HEK293 (cell line): ENCODE measurements around the gene COMMD3.

Experiments
- CTCF ChIA-PET: fragments of 350-600 bp; formaldehyde crosslinking; extraction: SDS; loops from one replicate; lab custom pipeline; 2021; ENCODE audit warnings: antibody characterized with exemption; lab: Yijun Ruan, JAX
- POLR2A ChIA-PET: fragments of 300-600 bp; formaldehyde crosslinking; extraction: SDS; loops from one replicate; lab custom pipeline; 2020; ENCODE audit warnings: antibody characterized with exemption, inconsistent platforms; lab: Yijun Ruan, JAX
- H3K27ac ChIP-seq: fragments of 200-500 bp; sonication (Bioruptor generic); 2 replicates; pipeline ENCODE4 v1.5.1; 2014; ENCODE audit warnings: low read depth, low read length, control low read depth, inconsistent platforms; ENCODE audit errors: extremely low read depth
- H3K36me3 ChIP-seq, 2 experiments: fragments of 200-500 bp in 1 of 2; sonication (Bioruptor generic) in 1 of 2; 1 replicate in 1 of 2; 2 replicates in 1 of 2; pipeline ENCODE4 v1.5.1; 2014 to 2017; ENCODE audit warnings: inconsistent platforms in 2 of 2, low read length in 2 of 2; ENCODE audit not compliant: control insufficient read depth in 2 of 2, insufficient read depth in 1 of 2
- H3K4me1 ChIP-seq: fragments of 200-500 bp; sonication (Bioruptor generic); 2 replicates; pipeline ENCODE4 v1.5.1; 2014; ENCODE audit warnings: mild to moderate bottlenecking, low read length, inconsistent platforms; ENCODE audit not compliant: control insufficient read depth, insufficient read depth
- H3K4me3 ChIP-seq: 2 replicates; pipeline ENCODE4 v1.5.1; 2011; ENCODE audit warnings: low read depth, mild to moderate bottlenecking, control low read depth, low read length, moderate library complexity
- H3K9me3 ChIP-seq: fragments of 200-500 bp; sonication (Bioruptor generic); 2 replicates; pipeline ENCODE4 v1.5.1; 2014; ENCODE audit warnings: low read depth, low read length, inconsistent platforms; ENCODE audit not compliant: control insufficient read depth, insufficient read depth
- CTCF ChIP-seq: fragments of 450-650 bp; formaldehyde crosslinking; IDR thresholded peaks from 2 replicates; pipeline ENCODE4 v1.5.1; 2016; ENCODE audit warnings: missing biosample characterization, missing genetic modification characterization
- GLIS1 ChIP-seq: fragments of 450-650 bp; formaldehyde crosslinking; IDR thresholded peaks from 2 replicates; pipeline ENCODE4 v1.5.1; 2016; ENCODE audit warnings: missing biosample characterization, missing genetic modification characterization
- KLF10 ChIP-seq: fragments of 450-650 bp; IDR thresholded peaks from 2 replicates; pipeline ENCODE4 v1.5.1; 2018; ENCODE audit warnings: missing biosample characterization, mild to moderate bottlenecking, missing genetic modification characterization
- MEIS1 ChIP-seq: sonication (generic); formaldehyde crosslinking; IDR thresholded peaks from 2 replicates; pipeline ENCODE4 v1.8.1; 2022; ENCODE audit warnings: missing genetic modification reagents, mild to moderate bottlenecking, borderline replicate concordance
- PRDM1 ChIP-seq: fragments of 450-650 bp; formaldehyde crosslinking; IDR thresholded peaks from 2 replicates; pipeline ENCODE4; 2016; ENCODE audit warnings: missing biosample characterization, missing genetic modification characterization
- SP7 ChIP-seq: fragments of 450-650 bp; formaldehyde crosslinking; IDR thresholded peaks from 2 replicates; pipeline ENCODE4 v1.5.1; 2016; ENCODE audit warnings: missing biosample characterization, missing genetic modification characterization
- TSHZ1 ChIP-seq: fragments of 450-650 bp; formaldehyde crosslinking; IDR thresholded peaks from 2 replicates; pipeline ENCODE4 v1.5.1; 2016; ENCODE audit warnings: missing biosample characterization, missing genetic modification characterization, borderline replicate concordance
- ZBTB10 ChIP-seq: fragments of 450-650 bp; formaldehyde crosslinking; IDR thresholded peaks from 2 replicates; pipeline ENCODE4 v1.5.1; 2016; ENCODE audit warnings: missing biosample characterization, missing genetic modification characterization
- ZBTB11 ChIP-seq: fragments of 450-650 bp; formaldehyde crosslinking; conservative IDR thresholded peaks from 2 replicates; pipeline ENCODE4 v1.5.1; 2016; ENCODE audit warnings: low read depth, missing biosample characterization, missing genetic modification characterization
- ZNF121 ChIP-seq: fragments of 450-650 bp; formaldehyde crosslinking; IDR thresholded peaks from 2 replicates; pipeline ENCODE4 v1.5.1; 2016; ENCODE audit warnings: missing biosample characterization, missing genetic modification characterization
- ZNF138 ChIP-seq: fragments of 450-650 bp; formaldehyde crosslinking; IDR thresholded peaks from 2 replicates; pipeline ENCODE4 v1.5.1; 2016; ENCODE audit warnings: missing biosample characterization, missing genetic modification characterization, borderline replicate concordance
- ZNF335 ChIP-seq: fragments of 450-650 bp; formaldehyde crosslinking; conservative IDR thresholded peaks from 2 replicates; pipeline ENCODE4 v1.5.1; 2016; ENCODE audit warnings: missing biosample characterization, missing genetic modification characterization
- ZNF366 ChIP-seq: fragments of 450-650 bp; formaldehyde crosslinking; conservative IDR thresholded peaks from 2 replicates; pipeline ENCODE4 v1.5.1; 2016; ENCODE audit warnings: missing biosample characterization, missing genetic modification characterization
- ZNF404 ChIP-seq: fragments of 450-650 bp; formaldehyde crosslinking; IDR thresholded peaks from 2 replicates; pipeline ENCODE4 v1.5.1; 2017; ENCODE audit warnings: missing biosample characterization, missing genetic modification characterization
- ZNF501 ChIP-seq: fragments of 450-650 bp; formaldehyde crosslinking; IDR thresholded peaks from 2 replicates; pipeline ENCODE4 v1.5.1; 2016; ENCODE audit warnings: missing biosample characterization, missing genetic modification characterization
- ZNF514 ChIP-seq: fragments of 450-650 bp; formaldehyde crosslinking; IDR thresholded peaks from 2 replicates; pipeline ENCODE4 v1.5.1; 2016; ENCODE audit warnings: missing biosample characterization, missing genetic modification characterization
- ZNF785 ChIP-seq: fragments of 450-650 bp; formaldehyde crosslinking; IDR thresholded peaks from 2 replicates; pipeline ENCODE4 v1.5.1; 2016; ENCODE audit warnings: missing biosample characterization, missing genetic modification characterization
- ZSCAN30 ChIP-seq: fragments of 450-650 bp; IDR thresholded peaks from 2 replicates; pipeline ENCODE4 v1.5.1; 2018; ENCODE audit warnings: missing biosample characterization, mild to moderate bottlenecking, missing genetic modification characterization, moderate library complexity

The COMMD3 gene

GRCh38 chr10:22366771-22367170, 50.6 kb downstream of the COMMD3 start:
- CTCF ChIA-PET = no interaction called here
- no peak overlapping the region for H3K4me3 ChIP-seq
- H3K9me3 ChIP-seq = no peaks in the 10 kb centered on the region
- POLR2A ChIA-PET = no interaction called here
- no peaks in the 10 kb centered on the region for H3K36me3 ChIP-seq
- no peaks in the 10 kb centered on the region for H3K4me1 ChIP-seq
- H3K27ac ChIP-seq = no peak overlapping the region
- peak; percentile 79 for TF ChIP-seq PRDM1
- no peak for TF ChIP-seq ZBTB10

- Histone ChIP-seq H3K9me3 (no peaks in the 10 kb centered on the region), H3K27ac (no peak overlapping the region), H3K4me1 (no peaks in the 10 kb centered on the region), H3K4me3 (no peak overlapping the region), H3K36me3 (no peaks in the 10 kb centered on the region)
- ChIA-PET CTCF (no interaction called here), POLR2A (no interaction called here)
- TF ChIP-seq ZNF335 (tag by site-specific recombination) (no peak), TSHZ1 (tag by site-specific recombination) (no peak), GLIS1 (tag by site-specific recombination) (no peak), ZSCAN30 (tag by site-specific recombination) (no peak), MEIS1 (CRISPR knock-in tag) (no peak), CTCF (tag by site-specific recombination) (no peak), ZNF785 (tag by site-specific recombination) (no peak), ZNF404 (no peak)
These were observed 51.3 kb downstream of the COMMD3 start for GRCh38 chr10:22367471-22367870.

- Histone ChIP-seq H3K4me1 (no peaks in the 10 kb centered on the region), H3K27ac (no peak overlapping the region), H3K9me3 (no peaks in the 10 kb centered on the region), H3K4me3 (no peak overlapping the region), H3K36me3 (no peaks in the 10 kb centered on the region)
- ChIA-PET POLR2A (no interaction called here), CTCF (no interaction called here)
- TF ChIP-seq ZNF138 = no peak
- TF ChIP-seq ZNF514 = no peak
- no peak for TF ChIP-seq KLF10 (tag by site-specific recombination)
- TF ChIP-seq ZNF501 = no peak
- no peak for TF ChIP-seq ZNF121 (tag by site-specific recombination)
- TF ChIP-seq SP7 = no peak
- no peak for TF ChIP-seq ZBTB11
- TF ChIP-seq ZNF366 (tag by site-specific recombination) = no peak
These were observed 52.2 kb downstream of the COMMD3 start for GRCh38 chr10:22368402-22368801.
